ENCODE measurements around the gene APC2. TPM values are rescaled to one million over a fixed set of nuclear protein-coding genes. Genes with fewer than 3 reads are reported as not detected.
"Not testable (repeated sequence)": the region's sequence is repeated elsewhere in the genome, so short reads cannot be mapped to it uniquely, and the experiment has no call there.

APC2 gene
- total and polyA plus RNA-seq, 4 donors, result under 0.01 to 0.06 (median 0.03) TPM

DNA sequence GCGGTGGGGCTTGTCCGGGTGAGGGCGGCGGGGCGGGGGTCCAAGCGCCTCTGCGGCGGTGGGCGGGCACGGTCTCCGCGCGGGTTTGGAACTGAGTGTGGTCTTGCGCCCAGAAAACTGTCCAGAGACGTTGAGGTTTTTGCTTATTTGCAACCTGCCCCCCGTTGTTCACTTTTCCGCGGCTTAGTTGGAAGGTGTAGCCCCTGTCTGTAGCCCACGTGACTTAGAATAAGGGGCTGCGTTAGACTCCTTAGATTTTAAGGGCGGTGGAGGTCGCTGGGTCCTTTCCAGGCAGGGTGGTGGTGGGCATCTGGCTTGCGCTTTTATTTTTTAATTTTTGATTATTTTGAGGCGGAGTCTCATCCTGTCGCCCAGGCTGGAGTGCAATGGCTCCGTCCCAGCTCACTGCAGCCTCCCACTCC lies 11.0 kb upstream of the APC2 start:
- no peak for DNase-seq (ENCODE audit: low spot score)

DNA sequence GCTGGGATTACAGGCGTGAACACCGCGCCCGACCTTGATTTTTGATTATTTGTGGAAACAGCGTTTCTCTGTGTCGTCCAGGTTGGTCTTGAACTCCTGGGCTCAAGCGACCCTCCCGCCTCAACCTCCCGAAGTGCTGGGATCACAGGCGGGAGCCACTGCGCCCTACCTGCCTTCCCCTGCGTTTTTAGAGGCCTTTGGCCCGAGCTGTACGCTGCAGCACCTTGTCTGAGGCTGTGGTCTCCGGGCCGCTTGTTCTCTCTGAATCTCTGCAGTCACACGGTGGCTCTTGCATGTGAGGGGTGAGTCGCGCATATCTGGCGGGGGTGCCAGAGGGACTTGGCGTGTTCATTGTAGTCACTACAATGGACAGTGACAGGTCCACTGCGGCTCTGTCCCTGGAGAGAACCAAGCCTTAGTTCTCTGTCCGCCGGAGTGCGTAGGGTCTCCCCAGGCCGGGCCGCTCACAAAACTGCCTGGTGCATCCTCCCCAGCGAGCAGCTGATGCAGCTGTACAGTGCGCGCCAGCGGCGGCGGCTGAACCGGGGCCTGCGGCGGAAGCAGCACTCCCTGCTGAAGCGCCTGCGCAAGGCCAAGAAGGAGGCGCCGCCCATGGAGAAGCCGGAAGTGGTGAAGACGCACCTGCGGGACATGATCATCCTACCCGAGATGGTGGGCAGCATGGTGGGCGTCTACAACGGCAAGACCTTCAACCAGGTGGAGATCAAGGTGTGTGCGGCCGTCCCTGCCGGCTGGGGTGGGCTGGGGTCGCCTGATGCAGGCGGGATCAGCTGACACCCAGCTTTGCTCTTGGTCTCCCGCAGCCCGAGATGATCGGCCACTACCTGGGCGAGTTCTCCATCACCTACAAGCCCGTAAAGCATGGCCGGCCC lies 10.2 kb upstream of the APC2 start:
- 85% methylated on average over 57 of the region's 57 CpGs for WGBS
- peak overlapping the region; percentile 87 to 91 for H3K9ac ChIP-seq (ENCODE audit: low read depth in 1 of 2, low read length in 2 of 2)
- peaks cover 7 to 18% (median 12%) of the 10 kb centered on the region in 4 donors for H3K4me1 ChIP-seq (ENCODE audit: control insufficient read depth in 4 of 4, insufficient read depth in 4 of 4, low read length in 3 of 4)
- not testable (repeated sequence) for H3K27ac ChIP-seq (ENCODE audit: low read depth in 1 of 2, low read length in 2 of 2); H3K27me3 ChIP-seq (ENCODE audit: control insufficient read depth in 4 of 4, insufficient read depth in 4 of 4, low read length in 3 of 4); DNase-seq (ENCODE audit: low spot score); H3K9me3 ChIP-seq (ENCODE audit: control insufficient read depth in 4 of 4, low read length in 3 of 4)
- H3K36me3 ChIP-seq (ENCODE audit: control insufficient read depth in 4 of 4, insufficient read depth in 3 of 4, low read depth in 1 of 4, low read length in 3 of 4), result peaks cover 11 to 28% (median 16%) of the 10 kb centered on the region in 4 donors
- H3K4me3 ChIP-seq (ENCODE audit: low read depth in 1 of 3, low read length in 3 of 3), result peak overlapping the region; percentile 60 to 96 (median 86)

More for the DNA sequence above, 11.0 kb upstream of the APC2 start:
- Histone ChIP-seq H3K9ac (ENCODE audit: low read depth in 1 of 2, low read length in 2 of 2) (peak overlapping the region; percentile 87 to 91), H3K36me3 (ENCODE audit: control insufficient read depth in 4 of 4, insufficient read depth in 3 of 4, low read depth in 1 of 4, low read length in 3 of 4) (peaks cover 11 to 36% (median 19%) of the 10 kb centered on the region in 4 donors), H3K4me3 (ENCODE audit: low read depth in 1 of 3, low read length in 3 of 3) (peak overlapping the region; percentile 60 to 96 (median 86)), H3K9me3 (ENCODE audit: control insufficient read depth in 4 of 4, low read length in 3 of 4) (no peaks in the 10 kb centered on the region), H3K27me3 (ENCODE audit: control insufficient read depth in 4 of 4, insufficient read depth in 4 of 4, low read length in 3 of 4) (no peaks in the 10 kb centered on the region), H3K27ac (ENCODE audit: low read depth in 1 of 2, low read length in 2 of 2) (no peak overlapping the region), H3K4me1 (ENCODE audit: control insufficient read depth in 4 of 4, insufficient read depth in 4 of 4, low read length in 3 of 4) (peaks cover 7 to 18% (median 12%) of the 10 kb centered on the region in 4 donors)
- under 1% methylated on average over 26 of the region's 26 CpGs for WGBS
- TF ChIP-seq, protein P1, sequence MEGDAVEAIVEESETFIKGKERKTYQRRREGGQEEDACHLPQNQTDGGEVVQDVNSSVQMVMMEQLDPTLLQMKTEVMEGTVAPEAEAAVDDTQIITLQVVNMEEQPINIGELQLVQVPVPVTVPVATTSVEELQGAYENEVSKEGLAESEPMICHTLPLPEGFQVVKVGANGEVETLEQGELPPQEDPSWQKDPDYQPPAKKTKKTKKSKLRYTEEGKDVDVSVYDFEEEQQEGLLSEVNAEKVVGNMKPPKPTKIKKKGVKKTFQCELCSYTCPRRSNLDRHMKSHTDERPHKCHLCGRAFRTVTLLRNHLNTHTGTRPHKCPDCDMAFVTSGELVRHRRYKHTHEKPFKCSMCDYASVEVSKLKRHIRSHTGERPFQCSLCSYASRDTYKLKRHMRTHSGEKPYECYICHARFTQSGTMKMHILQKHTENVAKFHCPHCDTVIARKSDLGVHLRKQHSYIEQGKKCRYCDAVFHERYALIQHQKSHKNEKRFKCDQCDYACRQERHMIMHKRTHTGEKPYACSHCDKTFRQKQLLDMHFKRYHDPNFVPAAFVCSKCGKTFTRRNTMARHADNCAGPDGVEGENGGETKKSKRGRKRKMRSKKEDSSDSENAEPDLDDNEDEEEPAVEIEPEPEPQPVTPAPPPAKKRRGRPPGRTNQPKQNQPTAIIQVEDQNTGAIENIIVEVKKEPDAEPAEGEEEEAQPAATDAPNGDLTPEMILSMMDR (IDR thresholded peaks at IDR 0.05; ENCODE audit: low read depth, low read length, missing input control), result no peak
- TF ChIP-seq, protein P2, sequence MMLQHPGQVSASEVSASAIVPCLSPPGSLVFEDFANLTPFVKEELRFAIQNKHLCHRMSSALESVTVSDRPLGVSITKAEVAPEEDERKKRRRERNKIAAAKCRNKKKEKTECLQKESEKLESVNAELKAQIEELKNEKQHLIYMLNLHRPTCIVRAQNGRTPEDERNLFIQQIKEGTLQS (IDR thresholded peaks at IDR 0.05), result no peak
- TF ChIP-seq, protein P3, sequence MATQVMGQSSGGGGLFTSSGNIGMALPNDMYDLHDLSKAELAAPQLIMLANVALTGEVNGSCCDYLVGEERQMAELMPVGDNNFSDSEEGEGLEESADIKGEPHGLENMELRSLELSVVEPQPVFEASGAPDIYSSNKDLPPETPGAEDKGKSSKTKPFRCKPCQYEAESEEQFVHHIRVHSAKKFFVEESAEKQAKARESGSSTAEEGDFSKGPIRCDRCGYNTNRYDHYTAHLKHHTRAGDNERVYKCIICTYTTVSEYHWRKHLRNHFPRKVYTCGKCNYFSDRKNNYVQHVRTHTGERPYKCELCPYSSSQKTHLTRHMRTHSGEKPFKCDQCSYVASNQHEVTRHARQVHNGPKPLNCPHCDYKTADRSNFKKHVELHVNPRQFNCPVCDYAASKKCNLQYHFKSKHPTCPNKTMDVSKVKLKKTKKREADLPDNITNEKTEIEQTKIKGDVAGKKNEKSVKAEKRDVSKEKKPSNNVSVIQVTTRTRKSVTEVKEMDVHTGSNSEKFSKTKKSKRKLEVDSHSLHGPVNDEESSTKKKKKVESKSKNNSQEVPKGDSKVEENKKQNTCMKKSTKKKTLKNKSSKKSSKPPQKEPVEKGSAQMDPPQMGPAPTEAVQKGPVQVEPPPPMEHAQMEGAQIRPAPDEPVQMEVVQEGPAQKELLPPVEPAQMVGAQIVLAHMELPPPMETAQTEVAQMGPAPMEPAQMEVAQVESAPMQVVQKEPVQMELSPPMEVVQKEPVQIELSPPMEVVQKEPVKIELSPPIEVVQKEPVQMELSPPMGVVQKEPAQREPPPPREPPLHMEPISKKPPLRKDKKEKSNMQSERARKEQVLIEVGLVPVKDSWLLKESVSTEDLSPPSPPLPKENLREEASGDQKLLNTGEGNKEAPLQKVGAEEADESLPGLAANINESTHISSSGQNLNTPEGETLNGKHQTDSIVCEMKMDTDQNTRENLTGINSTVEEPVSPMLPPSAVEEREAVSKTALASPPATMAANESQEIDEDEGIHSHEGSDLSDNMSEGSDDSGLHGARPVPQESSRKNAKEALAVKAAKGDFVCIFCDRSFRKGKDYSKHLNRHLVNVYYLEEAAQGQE (IDR thresholded peaks at IDR 0.05), result no peak
- no peak for TF ChIP-seq YY1 (IDR thresholded peaks at IDR 0.05)
- no peak for TF ChIP-seq FOXA2 (IDR thresholded peaks at IDR 0.05)
- TF ChIP-seq TAF1 (conservative IDR thresholded peaks at IDR 0.05), result no peak
- no peak for TF ChIP-seq FOXA1 (IDR thresholded peaks at IDR 0.05)
- TF ChIP-seq NR2F2 (IDR thresholded peaks at IDR 0.05), result no peak
- TF ChIP-seq GABPA (IDR thresholded peaks at IDR 0.05 in 1 of 2, conservative IDR thresholded peaks at IDR 0.05 in 1 of 2), result no peak
- no peak for TF ChIP-seq RAD21 (IDR thresholded peaks at IDR 0.05)
- TF ChIP-seq HNF4A (conservative IDR thresholded peaks at IDR 0.05), result no peak
- TF ChIP-seq, protein P4, sequence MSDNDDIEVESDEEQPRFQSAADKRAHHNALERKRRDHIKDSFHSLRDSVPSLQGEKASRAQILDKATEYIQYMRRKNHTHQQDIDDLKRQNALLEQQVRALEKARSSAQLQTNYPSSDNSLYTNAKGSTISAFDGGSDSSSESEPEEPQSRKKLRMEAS (IDR thresholded peaks at IDR 0.05), result no peak
- TF ChIP-seq RXRA (IDR thresholded peaks at IDR 0.05), result no peak
- no peak for TF ChIP-seq SP1 (IDR thresholded peaks at IDR 0.05)
- no peak for TF ChIP-seq EGR1 (IDR thresholded peaks at IDR 0.05; ENCODE audit: low read depth in 2 of 2)
- TF ChIP-seq JUND (IDR thresholded peaks at IDR 0.05), result no peak
- TF ChIP-seq, protein P5, sequence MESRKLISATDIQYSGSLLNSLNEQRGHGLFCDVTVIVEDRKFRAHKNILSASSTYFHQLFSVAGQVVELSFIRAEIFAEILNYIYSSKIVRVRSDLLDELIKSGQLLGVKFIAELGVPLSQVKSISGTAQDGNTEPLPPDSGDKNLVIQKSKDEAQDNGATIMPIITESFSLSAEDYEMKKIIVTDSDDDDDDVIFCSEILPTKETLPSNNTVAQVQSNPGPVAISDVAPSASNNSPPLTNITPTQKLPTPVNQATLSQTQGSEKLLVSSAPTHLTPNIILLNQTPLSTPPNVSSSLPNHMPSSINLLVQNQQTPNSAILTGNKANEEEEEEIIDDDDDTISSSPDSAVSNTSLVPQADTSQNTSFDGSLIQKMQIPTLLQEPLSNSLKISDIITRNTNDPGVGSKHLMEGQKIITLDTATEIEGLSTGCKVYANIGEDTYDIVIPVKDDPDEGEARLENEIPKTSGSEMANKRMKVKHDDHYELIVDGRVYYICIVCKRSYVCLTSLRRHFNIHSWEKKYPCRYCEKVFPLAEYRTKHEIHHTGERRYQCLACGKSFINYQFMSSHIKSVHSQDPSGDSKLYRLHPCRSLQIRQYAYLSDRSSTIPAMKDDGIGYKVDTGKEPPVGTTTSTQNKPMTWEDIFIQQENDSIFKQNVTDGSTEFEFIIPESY (IDR thresholded peaks at IDR 0.05), result no peak
